Muscle of back (tissue), 11 donors: ENCODE data around the gene PSAP. TPM values are rescaled to one million over a fixed set of nuclear protein-coding genes. Genes with fewer than 3 reads are reported as not detected.

Source experiments
- DNase-seq, 3 donors: peaks; one replicate each; pipeline versions ENCODE4 v3.0.0 to v3.0.0-alpha.2; 2013
- polyA plus RNA-seq, 10 donors: library from polyadenylated mRNA; unstranded; fragments of 120-200 nt; gene quantifications; one replicate each; pipeline ENCODE4 v1.2.1, GENCODE V29; 2013; ENCODE audit not compliant: insufficient read length in 10 of 10

Gene PSAP
- polyA plus RNA-seq, 10 donors, result 450 to 530 (median 478) TPM

- DNase-seq, result peak in 2 of 3 donors; percentile 50 to 76
These were observed 38.8 kb downstream of the PSAP start for GRCh38 chr10:71812016-71812912.

- no peak for DNase-seq
These were observed 39.7 kb downstream of the PSAP start for GRCh38 chr10:71811351-71811750.

GRCh38 chr10:71810048-71810750, 40.9 kb downstream of the PSAP start:
- DNase-seq, result no peak

GRCh38 chr10:71809628-71810027, 41.4 kb downstream of the PSAP start:
- no peak for DNase-seq

- DNase-seq, result no peak
These were observed 43.2 kb downstream of the PSAP start for GRCh38 chr10:71807557-71808510.

- DNase-seq, result no peak
These were observed 44.1 kb downstream of the PSAP start for GRCh38 chr10:71806704-71807556.

GRCh38 chr10:71805776-71806703, 45.0 kb downstream of the PSAP start:
- DNase-seq, result no peak

- peak in 1 of 3 donors; percentile 41 for DNase-seq
These were observed 47.0 kb downstream of the PSAP start for GRCh38 chr10:71804077-71804476.

- DNase-seq, result no peak
These were observed 48.1 kb downstream of the PSAP start for GRCh38 chr10:71802715-71803488.

GRCh38 chr10:71802235-71802634, 48.8 kb downstream of the PSAP start:
- no peak for DNase-seq

- DNase-seq, result no peak
These were observed 49.7 kb downstream of the PSAP start for GRCh38 chr10:71801361-71801760.

GRCh38 chr10:71799608-71800453, 51.2 kb downstream of the PSAP start:
- no peak for DNase-seq

GRCh38 chr10:71799112-71799511, 51.9 kb downstream of the PSAP start:
- DNase-seq, result no peak

GRCh38 chr10:71798308-71798624, 52.8 kb downstream of the PSAP start:
- no peak for DNase-seq

- DNase-seq, result no peak
These were observed 53.3 kb downstream of the PSAP start for GRCh38 chr10:71797533-71798307.

- DNase-seq, result no peak
These were observed 54.2 kb downstream of the PSAP start for GRCh38 chr10:71796749-71797405.

- DNase-seq, result peak in 2 of 3 donors; percentile 47 to 71
These were observed 55.8 kb downstream of the PSAP start for GRCh38 chr10:71795248-71795647.
